Activated naive CD8-positive, alpha-beta T cell treated with anti-CD3 and anti-CD28 coated beads for 36 hours (primary cell): ENCODE data around the gene SPIN4. TPM values are rescaled to one million over a fixed set of nuclear protein-coding genes. Genes with fewer than 3 reads are reported as not detected.
A peak's percentile ranks its signal among the peaks of the same experiment; 100 is the strongest.
"Not testable (repeated sequence)": the region's sequence is repeated elsewhere in the genome, so short reads cannot be mapped to it uniquely, and the experiment has no call there.

Source experiments
- DNase-seq: peaks from one replicate; pipeline ENCODE4 v3.0.0; 2021
- H3K27ac Mint-ChIP-seq: one replicate; pipeline ENCODE4 v1.8.0; 2022; ENCODE audit warnings: mild to moderate bottlenecking, moderate library complexity, mixed read lengths
- H3K27me3 Mint-ChIP-seq: one replicate; pipeline ENCODE4 v1.8.0; 2022; ENCODE audit warnings: mild to moderate bottlenecking, mixed read lengths
- H3K36me3 Mint-ChIP-seq: one replicate; pipeline ENCODE4 v1.8.0; 2021; ENCODE audit warnings: mild to moderate bottlenecking, mixed read lengths
- H3K4me1 Mint-ChIP-seq: one replicate; pipeline ENCODE4 v1.8.0; 2021; ENCODE audit warnings: mixed read lengths
- H3K4me3 Mint-ChIP-seq: one replicate; pipeline ENCODE4 v1.8.0; 2022; ENCODE audit warnings: mild to moderate bottlenecking, moderate library complexity, mixed read lengths
- H3K9me3 Mint-ChIP-seq: one replicate; pipeline ENCODE4 v1.8.0; 2022; ENCODE audit warnings: mixed read lengths
- total RNA-seq, 2 experiments: library from RNA; stranded (reverse); gene quantifications; one replicate each; pipeline ENCODE4 v1.2.3, GENCODE V29; 2021

SPIN4 gene
- 1 to 10 TPM; 6.0 TPM for total RNA-seq

- Mint-ChIP-seq H3K4me1 (peaks cover 10% of the 10 kb centered on the region), H3K27me3 (no peaks in the 10 kb centered on the region), H3K4me3 (peak within 1 kb of the TSS; percentile 94), H3K27ac (peak within 1 kb of the TSS; percentile 80), H3K36me3 (peaks cover 9% of the 10 kb centered on the region), H3K9me3 (peaks cover 2% of the 10 kb centered on the region)
- peak; percentile 78 for DNase-seq
Observed at GRCh38 chrX:63350941-63351616, at the start of gene SPIN4. Gene SPIN4 (minus strand): TSS chrX:63351332. CDS start chrX:63350819, 513 bp downstream.

GRCh38 chrX:63400340-63400739 lies 49.2 kb upstream of the SPIN4 start:
- Mint-ChIP-seq H3K27me3 (no peaks in the 10 kb centered on the region), H3K9me3 (peaks cover 1% of the 10 kb centered on the region), H3K36me3 (peaks cover 1% of the 10 kb centered on the region), H3K4me3 (no peak overlapping the region), H3K27ac (no peak overlapping the region), H3K4me1 (no peaks in the 10 kb centered on the region)
- DNase-seq = no peak

GRCh38 chrX:63394872-63395271 lies 43.7 kb upstream of the SPIN4 start:
- Mint-ChIP-seq H3K4me3 (no peak overlapping the region), H3K27me3 (no peaks in the 10 kb centered on the region), H3K27ac (no peak overlapping the region), H3K36me3 (no peaks in the 10 kb centered on the region), H3K9me3 (no peaks in the 10 kb centered on the region), H3K4me1 (no peaks in the 10 kb centered on the region)
- no peak for DNase-seq

- DNase-seq, H3K4me3 Mint-ChIP-seq, H3K27ac Mint-ChIP-seq, H3K36me3 Mint-ChIP-seq, H3K9me3 Mint-ChIP-seq, H3K4me1 Mint-ChIP-seq, H3K27me3 Mint-ChIP-seq: not testable (repeated sequence)
Observed at GRCh38 chrX:63393094-63393493, 42.0 kb upstream of the SPIN4 start.

GRCh38 chrX:63387411-63387810 lies 36.3 kb upstream of the SPIN4 start:
- Mint-ChIP-seq H3K36me3 (no peaks in the 10 kb centered on the region), H3K4me3 (no peak overlapping the region), H3K9me3 (no peaks in the 10 kb centered on the region), H3K27me3 (no peaks in the 10 kb centered on the region), H3K4me1 (no peaks in the 10 kb centered on the region), H3K27ac (no peak overlapping the region)
- DNase-seq = no peak

GRCh38 chrX:63384263-63384662 lies 33.1 kb upstream of the SPIN4 start:
- not testable (repeated sequence) for DNase-seq, H3K4me1 Mint-ChIP-seq, H3K27ac Mint-ChIP-seq, H3K4me3 Mint-ChIP-seq, H3K9me3 Mint-ChIP-seq, H3K27me3 Mint-ChIP-seq, H3K36me3 Mint-ChIP-seq

GRCh38 chrX:63373012-63373411 lies 21.9 kb upstream of the SPIN4 start:
- DNase-seq, H3K9me3 Mint-ChIP-seq, H3K4me1 Mint-ChIP-seq, H3K27me3 Mint-ChIP-seq, H3K27ac Mint-ChIP-seq, H3K36me3 Mint-ChIP-seq, H3K4me3 Mint-ChIP-seq: not testable (repeated sequence)

GRCh38 chrX:63367699-63368098 lies 16.6 kb upstream of the SPIN4 start:
- H3K27me3 Mint-ChIP-seq = not testable (repeated sequence)

GRCh38 chrX:63363788-63364187 lies 12.7 kb upstream of the SPIN4 start:
- peaks cover 11% of the 10 kb centered on the region for H3K9me3 Mint-ChIP-seq
- DNase-seq = no peak
- H3K27me3 Mint-ChIP-seq = no peaks in the 10 kb centered on the region
- no peak overlapping the region for H3K27ac Mint-ChIP-seq
- peaks cover 5% of the 10 kb centered on the region for H3K36me3 Mint-ChIP-seq
- no peaks in the 10 kb centered on the region for H3K4me1 Mint-ChIP-seq
- no peak overlapping the region for H3K4me3 Mint-ChIP-seq

More at GRCh38 chrX:63367699-63368098, 16.6 kb upstream of the SPIN4 start:
- H3K4me3 Mint-ChIP-seq, H3K27ac Mint-ChIP-seq, DNase-seq, H3K36me3 Mint-ChIP-seq, H3K4me1 Mint-ChIP-seq: not testable (repeated sequence)
- peaks cover 11% of the 10 kb centered on the region for H3K9me3 Mint-ChIP-seq

- H3K27ac Mint-ChIP-seq = no peak overlapping the region
- no peak for DNase-seq
- peaks cover 11% of the 10 kb centered on the region for H3K9me3 Mint-ChIP-seq
- H3K4me1 Mint-ChIP-seq = no peaks in the 10 kb centered on the region
- H3K4me3 Mint-ChIP-seq = no peak overlapping the region
- no peaks in the 10 kb centered on the region for H3K27me3 Mint-ChIP-seq
- H3K36me3 Mint-ChIP-seq = peaks cover 5% of the 10 kb centered on the region
Observed at GRCh38 chrX:63361494-63361893, 10.4 kb upstream of the SPIN4 start.

- Mint-ChIP-seq H3K27me3 (no peaks in the 10 kb centered on the region), H3K4me1 (peaks cover 7% of the 10 kb centered on the region), H3K36me3 (peaks cover 4% of the 10 kb centered on the region), H3K27ac (no peak overlapping the region), H3K4me3 (no peak overlapping the region), H3K9me3 (peaks cover 4% of the 10 kb centered on the region)
- no peak for DNase-seq
Observed at GRCh38 chrX:63354484-63354883, 3.4 kb upstream of the SPIN4 start.

GRCh38 chrX:63350465-63350877 lies 661 bp downstream of the SPIN4 start:
- no peaks in the 10 kb centered on the region for H3K9me3 Mint-ChIP-seq
- peak; percentile 6 for DNase-seq
- peak overlapping the region; percentile 80 for H3K27ac Mint-ChIP-seq
- H3K27me3 Mint-ChIP-seq = no peaks in the 10 kb centered on the region
- H3K4me3 Mint-ChIP-seq = peak overlapping the region; percentile 94
- peaks cover 10% of the 10 kb centered on the region for H3K4me1 Mint-ChIP-seq
- peaks cover 9% of the 10 kb centered on the region for H3K36me3 Mint-ChIP-seq

GRCh38 chrX:63349307-63349706 lies 1.8 kb downstream of the SPIN4 start:
- Mint-ChIP-seq H3K36me3 (peaks cover 9% of the 10 kb centered on the region), H3K27me3 (no peaks in the 10 kb centered on the region), H3K27ac (no peak overlapping the region), H3K9me3 (no peaks in the 10 kb centered on the region), H3K4me1 (peaks cover 10% of the 10 kb centered on the region), H3K4me3 (peak overlapping the region; percentile 94)
- DNase-seq = no peak

- no peak for DNase-seq
- peaks cover 3% of the 10 kb centered on the region for H3K4me1 Mint-ChIP-seq
- peaks cover 13% of the 10 kb centered on the region for H3K36me3 Mint-ChIP-seq
- H3K27me3 Mint-ChIP-seq = no peaks in the 10 kb centered on the region
- H3K9me3 Mint-ChIP-seq = peaks cover 1% of the 10 kb centered on the region
- no peak overlapping the region for H3K4me3 Mint-ChIP-seq
- no peak overlapping the region for H3K27ac Mint-ChIP-seq
Observed at GRCh38 chrX:63330681-63331080, 20.5 kb downstream of the SPIN4 start.

GRCh38 chrX:63327788-63328187 lies 23.3 kb downstream of the SPIN4 start:
- no peak for DNase-seq
- Mint-ChIP-seq H3K36me3 (peaks cover 2% of the 10 kb centered on the region), H3K4me1 (peaks cover 3% of the 10 kb centered on the region), H3K4me3 (no peak overlapping the region), H3K9me3 (no peaks in the 10 kb centered on the region), H3K27me3 (no peaks in the 10 kb centered on the region), H3K27ac (no peak overlapping the region)

- no peaks in the 10 kb centered on the region for H3K4me1 Mint-ChIP-seq
- no peak overlapping the region for H3K4me3 Mint-ChIP-seq
- no peaks in the 10 kb centered on the region for H3K27me3 Mint-ChIP-seq
- H3K36me3 Mint-ChIP-seq = no peaks in the 10 kb centered on the region
- H3K27ac Mint-ChIP-seq = no peak overlapping the region
- H3K9me3 Mint-ChIP-seq = peaks cover 12% of the 10 kb centered on the region
- no peak for DNase-seq
Observed at GRCh38 chrX:63299596-63299995, 51.5 kb downstream of the SPIN4 start.
